Pancreas (tissue), 10 donors: Measurements from ENCODE around the gene LYZL1. TPM values are rescaled to one million over a fixed set of nuclear protein-coding genes. Genes with fewer than 3 reads are reported as not detected.
"Not testable (repeated sequence)": the region's sequence is repeated elsewhere in the genome, so short reads cannot be mapped to it uniquely, and the experiment has no call there.

Source experiments
- ATAC-seq, 4 donors: fragments of 200-7000 bp; cut with Tn5 transposase; one replicate each; pipeline versions ENCODE4 v1.8.0 to v1.9.1; 2020; ENCODE audit warnings: mild to moderate bottlenecking in 4 of 4, moderate library complexity in 4 of 4
- DNase-seq, 6 donors: peaks; one replicate each; pipeline ENCODE4 v3.0.0-alpha.2; 2020
- FAIRE-seq: peaks from 2 replicates; lab custom pipeline; 2012; peaks lifted over from hg19 to GRCh38; lab: Jason Lieb, UNC
- H3K27ac ChIP-seq, 4 donors: fragments of 200-600 bp; sonication (generic); 1 replicate in 3 of 4; 2 replicates in 1 of 4; pipeline versions ENCODE4 v1.5.0 to v1.8.0; 2020
- H3K27me3 ChIP-seq, 4 donors: fragments of 200-600 bp; one replicate each; pipeline ENCODE4 v1.8.0; 2021
- H3K36me3 ChIP-seq, 3 donors: fragments of 200-600 bp; sonication (generic) in 1 of 3; one replicate each; pipeline versions ENCODE4 v1.5.0 to v1.8.0; 2020 to 2021
- H3K4me1 ChIP-seq, 3 donors: fragments of 200-600 bp; one replicate each; pipeline ENCODE4 v1.8.0; 2021
- H3K4me3 ChIP-seq, 4 donors: fragments of 200-600 bp; sonication (generic) in 2 of 4; one replicate each; pipeline versions ENCODE4 v1.5.0 to v1.8.0; 2020 to 2021
- H3K9me3 ChIP-seq, 4 donors: fragments of 200-600 bp; one replicate each; pipeline ENCODE4 v1.8.0; 2021
- WGBS, 2 donors: extraction: QIAGEN DNeasy Blood & Tissue Kit; methylation state at CpG; one replicate each; pipeline ENCODE4 v1.1.7; 2013; 5-methylcytosine and 5-hydroxymethylcytosine counted together
- intact Hi-C, 3 donors: fragments of 100-400 bp; cut with DNase I; formaldehyde crosslinking; loops; one replicate each; pipeline versions ENCODE4 v1.11.1 to v1.14.2; 2022
- polyA plus RNA-seq, 2 donors: library from polyadenylated mRNA; stranded (reverse); fragments of 200-250 nt; gene quantifications; one replicate each; pipeline ENCODE4 v1.2.3, GENCODE V29; 2013
- total RNA-seq, 6 donors: library from RNA; stranded (reverse); fragmentation: NEBNext Ultra II Directional in 4 of 6; extraction: Animal tissue kit (Norgen Biotek cat#: 25700) in 4 of 6; gene quantifications; one replicate each; pipeline versions ENCODE4 v1.2.1 to v1.2.4, GENCODE V29; 2021 to 2023
- TF ChIP-seq, protein P1 (sequence below), 4 donors: fragments of 200-600 bp; sonication (generic) in 3 of 4; IDR thresholded peaks; one replicate each; pipeline versions ENCODE4 v1.5.0 to v1.8.0; 2021; ENCODE audit warnings: antibody characterized with exemption in 4 of 4
- donor health status: healthy with polysubstance abuse.
- donor health status: DM: no; HTN: no; CAD: no; lungs with moderate emphysema.
- donor health status: DM: no; HTN: no; CAD: no.
- donor health status: control.
- donor health status: control.
- donor health status: Bipolar disorder and iron deficiency.
- donor health status: DM: yes; HTN: yes; CAD: no.
- donor health status: DM: no; HTN: no; CAD: no.
- donor health status: DM: no; HTN: no; CAD: no.
- donor health status: DM: yes; HTN: yes; CAD: no.

Gene LYZL1
- total and polyA plus RNA-seq, 8 donors = not detected

DNA sequence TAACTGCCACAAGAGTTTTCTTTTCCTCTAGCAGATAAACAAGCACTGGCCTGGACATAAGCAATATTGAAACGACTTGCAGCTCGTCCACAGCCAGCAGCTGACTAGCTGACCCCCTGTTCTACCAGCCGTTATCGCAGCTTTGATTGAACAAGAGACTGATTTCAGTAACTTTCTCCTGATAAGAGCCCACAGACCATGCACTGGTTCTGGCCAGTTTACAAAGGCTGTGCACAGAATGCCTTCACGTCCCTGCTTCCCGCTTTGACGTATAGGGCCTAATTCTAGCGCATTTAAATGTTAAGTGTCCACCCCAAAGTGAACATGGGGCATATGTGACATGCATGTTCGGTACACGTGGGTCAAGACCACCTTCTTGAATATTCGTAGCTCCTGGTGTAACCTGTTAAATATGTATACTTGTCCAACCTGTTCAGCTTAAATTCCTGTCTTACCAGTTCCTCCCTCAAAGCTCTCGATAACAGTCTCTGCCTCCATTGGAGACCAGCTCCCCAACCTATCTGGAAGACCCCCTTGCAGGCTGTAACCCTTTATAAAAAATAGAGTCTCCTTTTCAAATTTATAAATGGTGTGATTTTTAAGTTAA is 69.2 kb downstream of the LYZL1 start:
- H3K4me1 ChIP-seq = peaks cover 0 to 7% (median 3%) of the 10 kb centered on the region in 3 donors
- ATAC-seq = peak in 3 of 4 donors; percentile 52 to 76 (median 60)
- intact Hi-C loops = no loop called here
- 24 to 25% methylated on average over 12 of the region's 12 CpGs for WGBS, 2 donors
- TF ChIP-seq, protein P1, sequence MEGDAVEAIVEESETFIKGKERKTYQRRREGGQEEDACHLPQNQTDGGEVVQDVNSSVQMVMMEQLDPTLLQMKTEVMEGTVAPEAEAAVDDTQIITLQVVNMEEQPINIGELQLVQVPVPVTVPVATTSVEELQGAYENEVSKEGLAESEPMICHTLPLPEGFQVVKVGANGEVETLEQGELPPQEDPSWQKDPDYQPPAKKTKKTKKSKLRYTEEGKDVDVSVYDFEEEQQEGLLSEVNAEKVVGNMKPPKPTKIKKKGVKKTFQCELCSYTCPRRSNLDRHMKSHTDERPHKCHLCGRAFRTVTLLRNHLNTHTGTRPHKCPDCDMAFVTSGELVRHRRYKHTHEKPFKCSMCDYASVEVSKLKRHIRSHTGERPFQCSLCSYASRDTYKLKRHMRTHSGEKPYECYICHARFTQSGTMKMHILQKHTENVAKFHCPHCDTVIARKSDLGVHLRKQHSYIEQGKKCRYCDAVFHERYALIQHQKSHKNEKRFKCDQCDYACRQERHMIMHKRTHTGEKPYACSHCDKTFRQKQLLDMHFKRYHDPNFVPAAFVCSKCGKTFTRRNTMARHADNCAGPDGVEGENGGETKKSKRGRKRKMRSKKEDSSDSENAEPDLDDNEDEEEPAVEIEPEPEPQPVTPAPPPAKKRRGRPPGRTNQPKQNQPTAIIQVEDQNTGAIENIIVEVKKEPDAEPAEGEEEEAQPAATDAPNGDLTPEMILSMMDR (IDR thresholded peaks at IDR 0.05) = no peak
- H3K27me3 ChIP-seq = no peaks in the 10 kb centered on the region
- FAIRE-seq = no peak
- H3K4me3 ChIP-seq = no peak overlapping the region
- H3K36me3 ChIP-seq = no peaks in the 10 kb centered on the region
- no peak for DNase-seq
- peak overlapping the region in 2 of 4 donors; percentile 62 to 75 for H3K27ac ChIP-seq
- no peaks in the 10 kb centered on the region for H3K9me3 ChIP-seq

DNA sequence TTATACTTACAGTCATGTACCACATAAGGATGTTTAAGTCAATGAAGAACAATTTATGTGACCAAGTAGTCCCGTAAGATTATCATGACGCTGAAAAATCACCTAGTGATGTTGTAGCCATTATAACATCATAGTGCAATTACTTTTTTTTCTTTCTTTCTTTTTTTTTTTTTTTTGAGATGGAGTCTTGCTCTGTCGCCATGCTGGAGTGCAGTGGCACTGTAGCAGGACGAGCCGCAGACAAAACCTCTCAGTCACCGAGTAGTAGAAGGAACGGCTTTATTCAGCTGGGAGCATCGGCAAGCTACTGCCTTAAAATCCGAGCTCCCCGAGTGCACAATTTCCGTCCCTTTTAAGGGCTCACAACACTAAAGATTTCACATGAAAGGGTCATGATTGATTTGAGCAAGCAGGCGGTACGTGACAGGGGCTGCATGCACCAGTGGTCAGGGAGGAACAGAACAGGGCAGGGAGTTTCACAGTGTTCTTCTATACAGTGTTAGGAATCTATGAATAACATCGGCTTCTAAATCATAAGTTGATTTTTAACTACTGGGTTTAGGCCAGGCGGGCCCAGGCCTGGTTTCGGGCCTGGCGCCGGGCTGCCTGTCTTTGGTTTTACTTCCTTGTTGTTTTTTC is 71.5 kb downstream of the LYZL1 start:
- 70 to 72% methylated on average over 17 to 18 of the region's 18 CpGs for WGBS, 2 donors
- H3K9me3 ChIP-seq, DNase-seq, H3K27me3 ChIP-seq, intact Hi-C loops, H3K36me3 ChIP-seq, FAIRE-seq, ATAC-seq, H3K4me3 ChIP-seq, H3K4me1 ChIP-seq: not testable (repeated sequence)
- H3K27ac ChIP-seq = peak overlapping the region in 2 of 4 donors; percentile 21 to 55
